NCI-H1694 (cell line): ENCODE data around the gene C14orf132.
"Not testable (repeated sequence)": the region's sequence is repeated elsewhere in the genome, so short reads cannot be mapped to it uniquely, and the experiment has no call there.

Experiments used
- DNase-seq: peaks from one replicate; lab custom pipeline; 2025; lab: John Stamatoyannopoulos, UW

C14orf132 gene

DNA sequence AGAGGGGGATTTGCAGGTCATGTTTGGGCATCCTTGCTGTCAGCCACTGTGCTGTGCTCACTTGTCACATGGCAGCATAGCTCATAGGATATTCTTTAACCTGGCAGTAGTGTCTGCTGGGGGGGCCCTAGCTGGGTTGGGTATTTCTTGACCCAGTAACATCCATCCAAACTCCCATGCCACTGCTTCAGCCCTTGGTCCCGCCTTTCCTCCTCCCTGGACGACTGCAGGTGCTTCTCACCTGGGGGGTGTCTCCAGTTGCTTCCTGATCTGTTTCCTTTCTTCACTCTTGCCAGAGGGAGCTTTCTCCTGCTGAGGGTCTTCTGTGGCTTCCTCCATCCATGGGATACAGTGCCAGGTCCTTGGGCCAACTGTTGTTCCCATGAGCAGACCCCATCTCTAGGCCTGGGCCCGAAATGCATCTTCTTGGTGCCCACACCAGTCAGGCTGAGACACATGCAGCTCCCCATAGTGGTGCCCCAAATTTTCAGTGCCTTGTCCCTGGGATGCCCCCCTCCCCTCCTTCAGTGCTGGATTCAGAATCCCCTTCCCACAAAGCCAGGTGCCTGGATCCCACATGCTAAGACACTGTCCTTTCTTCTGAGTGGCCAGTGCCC is 20.5 kb downstream of the C14orf132 start:
- no peak for DNase-seq

DNA sequence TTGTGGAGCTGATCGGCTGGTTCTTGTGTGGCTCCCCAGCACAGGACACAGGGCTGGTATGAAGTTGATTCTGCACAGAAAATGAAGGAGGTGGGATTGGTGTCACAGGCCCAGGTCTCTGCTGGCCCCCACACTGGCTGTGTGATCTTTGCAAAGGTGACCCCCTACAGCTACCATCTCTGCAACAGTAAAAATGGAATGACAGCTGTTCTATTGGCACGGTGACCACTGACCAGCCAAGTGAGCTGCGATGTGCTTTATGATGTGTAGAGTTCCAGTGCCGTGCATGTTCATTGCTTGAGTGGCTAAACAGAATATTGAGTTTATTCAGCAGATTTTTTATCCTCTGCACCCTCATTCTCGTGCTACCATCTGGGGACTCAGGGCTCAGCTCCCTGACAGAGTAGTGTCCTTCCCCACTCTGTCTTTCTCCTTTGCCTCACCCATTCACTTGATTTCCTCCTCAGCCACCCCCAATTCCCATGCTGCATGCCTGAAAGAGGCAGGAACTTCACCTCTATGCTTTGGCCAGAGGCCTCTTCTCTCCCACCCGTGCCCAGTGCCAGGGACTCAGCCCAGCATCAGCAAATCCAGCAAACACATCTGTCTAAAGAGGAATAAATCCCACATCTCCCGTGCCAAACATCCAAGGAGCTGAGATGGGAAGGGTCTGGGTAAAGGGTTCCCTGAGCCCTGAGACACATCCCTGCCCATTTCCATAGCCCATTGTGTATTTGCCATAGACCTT is 21.2 kb downstream of the C14orf132 start:
- DNase-seq = no peak

DNA sequence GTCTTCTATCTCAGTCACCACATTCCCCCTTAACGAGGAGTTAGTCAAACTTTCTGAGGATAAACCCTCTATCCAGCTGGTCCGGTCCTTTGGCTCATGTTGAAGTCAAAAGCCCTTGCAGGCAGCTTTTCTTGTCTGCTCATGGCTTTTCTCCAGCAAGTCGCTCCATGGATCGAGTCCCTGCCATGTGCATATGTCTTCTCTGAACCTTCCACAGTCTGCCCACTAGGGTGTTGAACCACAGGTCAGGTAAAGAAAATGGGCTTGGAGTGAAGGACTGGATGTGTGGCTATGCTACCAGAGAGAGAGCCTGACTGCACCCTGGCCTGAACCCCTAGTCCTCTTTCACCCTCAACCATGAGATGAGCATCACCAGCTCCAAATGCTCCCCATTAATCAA is 22.8 kb downstream of the C14orf132 start:
- no peak for DNase-seq

DNA sequence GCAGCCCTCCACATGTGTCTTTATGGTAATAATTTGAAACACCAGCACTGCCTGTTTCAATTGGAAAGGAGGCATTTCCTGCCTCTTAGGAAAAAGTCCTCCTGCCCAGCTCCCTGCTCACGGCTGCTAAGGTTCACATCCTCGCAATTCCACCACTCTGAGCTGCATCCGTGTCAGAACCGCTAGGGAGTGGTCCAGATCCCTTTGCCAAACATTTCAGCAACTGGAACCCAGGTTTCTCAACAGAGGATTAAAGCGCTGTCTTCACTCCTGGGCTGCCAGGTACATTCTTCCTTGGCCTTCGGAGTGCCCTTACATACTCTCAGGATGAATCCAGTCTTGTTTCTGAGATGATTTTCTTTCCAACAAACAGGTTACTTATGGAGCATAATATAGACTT is 23.3 kb downstream of the C14orf132 start:
- DNase-seq = no peak

DNA sequence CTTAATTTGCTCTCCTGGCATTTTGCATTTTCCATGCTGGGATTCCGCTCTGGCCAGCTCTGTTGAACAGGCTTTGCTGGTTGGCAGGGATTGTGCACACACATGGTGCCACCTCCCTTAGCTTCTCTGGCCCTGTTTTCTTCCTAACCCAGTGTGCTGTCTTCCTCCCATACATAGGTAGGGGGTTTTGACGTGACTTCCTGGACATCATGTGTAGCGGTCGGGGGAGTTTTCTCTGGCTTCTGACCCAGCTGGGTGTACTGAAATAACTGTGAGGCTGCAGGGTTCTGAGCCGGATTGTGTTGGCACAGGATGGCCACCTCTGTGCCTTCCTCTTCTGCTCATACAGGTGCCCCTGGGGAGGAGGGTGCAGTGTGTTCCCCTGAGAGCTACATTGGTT is 25.7 kb downstream of the C14orf132 start:
- DNase-seq = no peak

DNA sequence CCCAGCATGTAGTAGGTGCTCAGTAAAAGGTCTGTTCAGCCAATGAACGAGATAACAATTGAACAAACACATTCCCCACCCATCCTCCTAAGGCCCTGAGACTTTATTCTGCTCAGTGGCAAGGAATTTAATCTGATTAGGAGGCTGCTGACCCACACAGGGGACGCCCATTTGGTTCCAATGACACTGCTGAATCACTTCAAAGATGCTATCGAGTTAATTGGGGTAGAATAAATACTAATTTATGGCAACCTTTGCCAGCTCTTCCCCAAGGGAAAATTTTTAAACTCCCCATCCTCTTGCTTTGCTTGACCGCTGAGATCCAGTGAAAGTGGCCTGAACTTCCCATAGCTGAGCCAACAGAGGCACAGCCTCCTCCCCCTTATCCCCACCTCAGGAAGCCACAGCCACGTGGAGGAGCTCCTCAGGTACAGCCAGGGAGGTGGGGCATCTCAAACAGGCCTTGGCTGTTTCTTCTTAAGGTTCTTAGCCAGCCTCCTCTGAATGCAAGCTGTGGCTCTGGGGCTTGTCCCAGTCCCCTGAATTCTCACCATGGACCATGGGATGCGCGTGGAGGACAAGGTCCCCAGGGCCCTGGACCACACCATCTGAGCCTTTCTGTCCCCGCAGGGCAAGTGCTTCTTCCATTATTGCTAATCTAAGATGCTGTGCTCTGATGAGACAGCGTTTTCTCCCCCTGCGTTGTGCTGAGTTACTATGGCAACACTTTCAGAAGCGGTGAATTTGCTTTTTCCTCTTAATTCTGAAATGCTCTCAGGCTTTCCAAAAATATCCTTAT is 26.7 kb downstream of the C14orf132 start:
- no peak for DNase-seq

DNA sequence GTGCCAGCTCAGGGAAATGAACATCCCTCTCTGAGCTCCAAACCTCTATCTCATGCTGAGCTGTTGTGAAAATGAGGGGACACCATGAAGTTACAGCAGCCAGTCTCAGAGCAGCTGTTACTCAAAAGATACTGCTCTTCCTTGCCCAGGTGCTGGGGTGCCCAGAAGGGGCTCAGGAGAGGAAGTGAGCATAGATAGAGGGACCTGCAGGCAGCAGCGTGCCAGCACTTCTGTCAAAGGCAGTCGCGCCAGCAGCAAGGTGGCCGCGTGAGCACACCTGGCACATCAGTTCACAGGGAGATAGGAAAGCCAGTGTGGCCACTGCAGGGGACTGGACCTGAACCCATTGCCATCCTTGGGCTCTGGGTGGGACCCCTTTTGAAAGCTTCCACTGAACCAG is 27.8 kb downstream of the C14orf132 start:
- DNase-seq = no peak

DNA sequence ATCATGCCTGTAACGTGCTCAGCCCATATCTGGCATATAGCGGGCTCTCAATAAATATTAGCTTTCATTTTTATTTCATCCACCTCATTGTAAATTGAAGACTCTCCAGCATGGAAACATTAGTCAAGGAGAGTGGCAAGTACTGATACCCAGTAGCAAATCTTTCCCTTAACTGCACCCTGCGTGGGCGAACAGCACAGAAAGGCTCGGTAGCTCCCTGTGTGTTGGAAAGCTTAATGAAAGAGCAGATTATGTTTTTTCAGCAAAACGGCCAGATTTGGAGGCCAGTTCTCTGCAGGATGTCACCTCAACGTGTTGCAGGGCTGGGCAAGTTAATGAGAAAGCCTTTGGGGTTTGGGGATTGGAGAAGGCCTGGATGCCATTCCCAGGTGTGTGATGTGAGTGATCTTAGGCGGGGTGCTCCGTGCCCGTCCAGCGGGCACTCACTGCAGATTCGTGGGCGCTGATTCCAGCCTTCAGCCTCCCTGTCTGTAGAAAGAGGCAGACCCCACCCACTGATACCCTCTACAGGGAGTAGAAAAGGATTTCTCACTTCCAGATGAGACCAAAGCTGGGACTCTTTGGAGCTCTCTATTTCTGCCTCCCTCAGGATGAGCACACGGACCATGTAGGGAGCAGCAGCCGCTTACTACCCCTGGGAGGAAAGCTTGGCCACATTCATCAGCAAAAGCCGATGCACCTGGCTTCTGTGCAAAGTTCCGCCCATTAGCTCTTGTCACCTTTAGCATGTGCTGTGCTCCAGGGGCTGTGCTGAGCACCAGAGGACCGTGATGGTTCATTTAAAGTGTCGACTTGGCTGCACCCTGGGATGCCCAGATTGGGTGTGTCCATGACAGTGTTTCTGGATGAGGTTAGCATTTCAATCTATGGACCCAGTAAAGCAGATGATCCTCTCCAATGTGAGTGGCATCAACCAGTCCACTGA is 29.1 kb downstream of the C14orf132 start:
- DNase-seq = no peak

DNA sequence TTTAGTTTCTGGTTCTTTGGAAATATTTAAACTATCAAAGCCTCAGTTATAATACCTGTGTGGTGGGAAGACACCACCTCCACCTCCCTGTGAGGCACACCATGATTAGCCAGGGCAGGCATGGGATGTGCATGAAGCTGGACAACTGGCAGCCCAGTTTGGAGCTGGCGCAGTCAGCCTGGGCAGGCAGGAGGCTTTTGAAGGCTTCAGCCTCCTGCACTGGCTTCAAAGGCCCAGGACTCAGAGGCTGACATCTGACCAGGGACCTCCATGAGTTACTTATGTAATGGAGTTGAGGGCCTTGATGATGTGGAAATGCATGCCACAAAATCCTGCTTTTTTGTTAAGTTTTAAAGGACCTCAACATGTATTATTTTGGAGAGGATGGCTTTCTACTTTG is 30.3 kb downstream of the C14orf132 start:
- DNase-seq = no peak

DNA sequence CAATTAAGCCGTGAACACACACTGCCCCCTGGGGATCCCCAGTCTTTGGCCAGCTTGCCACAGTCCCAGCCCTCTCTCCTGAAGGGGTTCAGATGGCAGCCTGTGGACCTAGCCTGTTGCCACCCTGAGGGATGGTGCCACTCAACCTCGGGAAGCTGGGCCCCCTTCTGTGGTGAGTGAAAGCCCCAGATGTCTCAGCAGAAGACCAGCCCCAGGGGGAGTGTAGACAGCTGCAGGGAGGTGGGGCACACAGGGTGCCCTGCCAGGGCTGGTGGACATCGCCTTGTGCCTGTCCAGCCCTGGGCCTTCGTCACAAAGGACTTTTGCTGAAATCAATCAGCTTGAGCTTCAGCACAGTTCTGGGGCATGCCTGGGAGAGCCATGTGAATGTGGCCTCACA is 32.4 kb downstream of the C14orf132 start:
- no peak for DNase-seq

DNA sequence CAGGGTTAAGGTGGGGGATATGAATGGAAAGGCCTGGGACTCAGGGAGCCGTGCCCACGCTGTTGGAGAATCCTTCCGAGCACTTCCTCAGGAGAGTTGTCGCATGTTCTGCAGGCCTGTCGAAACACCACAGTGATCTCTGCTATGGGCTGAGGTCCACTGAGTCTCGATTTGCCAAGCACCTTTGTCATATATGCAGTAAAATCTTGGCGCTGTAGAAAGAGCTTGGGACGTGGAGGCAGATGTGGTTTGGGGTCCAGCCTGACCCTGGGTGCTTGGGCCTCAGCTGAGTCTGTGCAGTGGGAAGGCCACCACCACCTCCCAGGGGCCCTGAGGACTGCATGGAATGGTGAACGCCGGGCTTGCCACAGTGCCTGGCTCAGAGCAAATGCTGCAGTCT is 32.9 kb downstream of the C14orf132 start:
- no peak for DNase-seq

DNA sequence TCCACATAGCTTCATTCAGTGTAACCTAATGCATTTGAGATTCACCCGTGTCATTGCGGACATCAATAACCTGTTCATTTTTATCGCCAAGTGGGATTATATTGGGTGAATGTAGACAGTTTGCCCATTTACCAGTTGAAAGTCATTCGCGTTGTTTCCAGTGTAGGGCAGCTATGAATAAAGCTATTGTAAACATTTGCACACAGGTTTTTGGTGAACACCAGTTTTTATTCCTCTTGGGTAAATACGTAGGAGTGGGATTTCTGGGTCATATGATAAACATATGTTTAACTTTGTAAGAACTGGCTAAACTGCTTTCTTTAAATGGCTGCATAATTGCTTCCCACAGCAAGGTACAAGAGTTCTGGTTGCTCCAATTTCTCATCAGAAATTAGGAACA is 33.6 kb downstream of the C14orf132 start:
- DNase-seq = no peak

DNA sequence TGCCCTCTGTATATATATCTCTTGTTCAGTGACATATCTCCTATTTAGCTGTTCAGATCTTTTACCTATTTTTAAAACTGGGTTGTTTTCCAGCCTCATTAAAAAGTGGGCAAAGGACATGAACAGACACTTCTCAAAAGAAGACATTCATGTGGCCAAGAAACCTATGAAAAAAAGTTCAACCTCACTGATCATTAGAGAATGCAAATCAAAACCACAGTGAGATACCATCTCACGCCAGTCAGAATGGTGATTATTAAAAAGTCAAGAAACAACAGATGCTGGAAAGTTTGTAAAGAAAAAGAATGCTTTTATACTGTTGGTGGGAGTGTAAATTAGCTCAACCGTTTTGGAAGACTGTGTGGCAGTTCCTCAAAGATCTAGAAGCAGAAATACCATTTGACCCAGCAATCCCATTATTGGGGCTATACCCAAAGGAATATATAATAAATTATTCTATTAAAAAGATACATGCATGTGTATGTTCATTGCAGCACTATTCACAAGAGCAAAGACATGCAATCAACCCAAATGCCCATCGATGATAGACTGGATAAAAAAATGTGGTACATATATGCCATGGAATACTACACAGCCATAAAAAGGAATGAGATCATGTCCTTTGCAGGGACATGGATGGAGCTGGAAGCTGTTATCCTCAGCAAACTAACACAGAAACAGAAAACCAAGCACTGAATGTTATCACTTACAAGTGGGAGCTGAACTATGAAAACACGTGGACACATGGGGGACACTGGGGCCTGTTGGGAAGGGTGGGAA is 34.3 kb downstream of the C14orf132 start:
- DNase-seq = not testable (repeated sequence)

DNA sequence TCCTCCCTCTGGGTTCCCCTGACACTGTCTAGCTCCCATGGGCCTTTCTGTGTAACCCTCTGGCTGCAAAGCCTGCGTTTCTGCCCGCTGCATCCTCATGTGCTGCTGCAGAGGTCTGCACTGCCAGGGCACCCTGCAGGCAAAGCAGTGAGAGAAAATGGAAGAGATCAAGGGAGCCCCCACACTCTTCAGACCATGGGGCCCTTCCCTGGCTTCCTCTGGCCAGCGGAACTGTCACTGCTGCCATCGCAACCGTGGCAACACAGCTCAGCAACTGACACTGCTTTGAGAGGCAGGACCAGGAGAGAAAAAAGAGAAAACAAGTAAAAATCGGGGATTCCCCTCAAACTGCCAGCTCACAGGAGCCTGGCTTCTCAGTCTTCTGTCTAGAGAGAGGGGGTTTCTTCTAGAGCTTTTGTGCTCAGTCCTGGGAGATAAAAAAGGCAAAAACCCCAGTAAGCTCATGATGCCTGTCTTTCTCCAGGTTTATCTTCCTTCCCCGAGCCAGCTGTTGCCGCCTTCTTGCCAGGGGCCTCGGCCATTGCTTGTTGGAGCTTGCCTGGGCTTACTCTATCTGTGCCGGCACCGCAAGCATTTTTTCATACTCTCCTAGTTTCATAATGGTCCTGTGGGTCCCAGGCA is 38.9 kb downstream of the C14orf132 start:
- DNase-seq = peak; percentile 41

DNA sequence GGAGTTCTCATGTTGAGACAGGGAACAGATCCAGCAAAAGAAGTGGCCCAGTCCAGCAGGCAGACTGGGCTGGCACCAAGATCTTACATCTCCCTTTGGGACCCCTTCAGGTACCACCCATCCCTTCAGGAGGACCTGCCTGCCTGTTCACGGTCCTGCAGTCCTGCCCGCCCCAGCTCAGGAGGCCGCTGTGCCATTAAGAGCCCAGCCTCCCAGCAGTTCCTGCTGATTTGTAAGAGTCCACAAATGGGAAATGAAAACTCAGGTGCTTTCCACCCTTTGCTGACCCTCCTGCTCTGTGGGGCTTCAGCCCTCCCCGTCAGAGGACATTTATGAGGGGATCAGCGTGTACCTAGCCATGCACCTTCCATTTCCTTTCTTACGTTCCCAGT is 39.5 kb downstream of the C14orf132 start:
- DNase-seq = no peak

DNA sequence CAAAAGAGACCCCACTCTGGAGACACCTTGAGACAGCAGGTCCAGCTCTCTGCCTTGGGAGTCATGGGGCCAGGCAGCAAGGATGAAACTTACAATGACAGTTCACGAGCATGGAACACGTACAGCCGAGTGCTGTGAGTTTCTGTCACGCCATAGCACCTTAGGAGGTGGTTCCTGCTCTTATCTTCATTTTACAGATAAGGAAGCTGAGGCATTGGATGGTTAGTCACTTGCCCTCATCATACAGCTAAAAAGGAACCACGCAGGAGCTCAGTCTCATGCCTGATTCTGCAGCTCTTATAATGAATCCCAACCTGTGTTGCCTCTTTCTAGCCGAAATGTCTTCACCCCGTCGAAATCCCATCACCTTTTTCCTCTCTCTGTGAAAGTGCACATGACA is 39.9 kb downstream of the C14orf132 start:
- DNase-seq = no peak

DNA sequence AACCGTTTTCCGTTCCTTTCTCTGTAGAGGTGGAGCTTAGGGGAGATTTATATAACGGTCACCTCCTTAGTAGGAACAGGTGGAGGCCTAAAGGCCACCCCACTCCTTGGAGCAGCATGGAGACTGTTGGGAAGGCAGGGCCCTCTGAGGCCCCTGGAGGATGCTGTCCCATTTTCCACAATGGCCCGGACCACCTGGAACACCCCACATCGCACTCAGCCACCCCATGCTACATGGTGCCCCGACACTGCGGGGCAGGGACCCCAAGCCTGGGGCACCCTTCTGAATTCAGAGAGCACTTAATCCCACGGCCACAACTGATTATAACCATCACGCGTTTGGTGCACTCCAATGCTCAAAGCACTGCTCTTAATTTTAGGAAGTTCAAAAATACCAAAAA is 41.4 kb downstream of the C14orf132 start:
- DNase-seq = no peak

DNA sequence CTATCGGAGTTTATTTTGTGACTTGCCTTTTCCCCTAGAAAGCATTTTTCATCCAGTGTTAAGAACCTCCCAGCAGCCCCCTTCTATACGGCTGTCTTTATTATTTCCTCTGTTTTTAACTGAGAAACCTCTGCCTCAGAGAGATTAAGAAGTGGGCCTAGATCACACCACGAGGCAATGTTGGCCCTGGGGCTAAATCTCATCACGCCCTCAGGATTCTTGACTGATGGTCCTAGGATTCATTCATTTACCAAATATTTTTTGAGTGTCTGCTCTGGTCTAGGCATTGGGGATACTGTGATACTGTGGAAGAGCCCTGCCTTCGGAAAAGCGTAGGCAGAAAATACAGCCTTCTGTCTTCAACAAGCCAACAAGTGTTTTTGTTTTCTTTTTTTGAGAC is 42.1 kb downstream of the C14orf132 start:
- DNase-seq = no peak

DNA sequence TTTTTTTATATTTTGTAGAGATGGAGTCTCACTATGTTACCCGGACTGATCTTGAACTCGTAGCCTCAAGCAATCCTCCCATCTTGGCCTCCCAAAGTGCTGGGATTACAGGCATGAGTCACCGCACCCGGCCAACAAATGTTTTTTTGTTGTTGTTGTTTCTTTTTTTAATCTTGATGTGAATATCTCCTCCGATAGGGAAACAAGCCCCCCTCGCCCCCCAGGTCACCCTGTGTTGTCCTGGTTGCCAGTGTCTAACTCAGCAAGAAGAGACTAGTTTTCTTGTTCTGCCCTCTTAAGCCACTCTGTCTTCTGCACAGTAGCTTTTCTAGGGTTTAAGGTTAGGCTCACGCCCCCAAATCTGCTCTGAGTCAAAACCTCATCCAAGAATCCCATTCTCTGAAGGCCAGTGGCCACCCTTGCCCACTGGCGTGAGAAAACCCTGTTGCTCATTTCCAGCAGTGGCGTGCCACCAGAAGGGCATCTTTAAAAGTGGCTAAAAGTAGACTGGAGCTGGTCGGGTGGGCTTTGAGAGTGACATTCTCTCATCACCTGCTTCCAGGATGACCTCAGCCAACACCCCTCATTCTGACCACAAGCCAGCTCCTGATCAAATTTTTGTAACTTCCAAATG is 42.7 kb downstream of the C14orf132 start:
- DNase-seq = no peak
